Nephron (organoid): ENCODE data around the gene AEN.

Source experiments
- H3K27ac Mint-ChIP-seq, 3 experiments: 2 replicates each; pipeline ENCODE4 v1.8.0; 2020; ENCODE audit warnings: mixed read lengths in 3 of 3, mild to moderate bottlenecking in 2 of 3, moderate library complexity in 1 of 3
- H3K27me3 Mint-ChIP-seq: 2 replicates; pipeline ENCODE4 v1.8.0; 2021; ENCODE audit warnings: low read depth, mild to moderate bottlenecking, moderate library complexity, mixed read lengths
- H3K36me3 Mint-ChIP-seq: 2 replicates; pipeline ENCODE4 v1.8.0; 2020; ENCODE audit warnings: low read depth, mixed read lengths
- H3K4me1 Mint-ChIP-seq: 2 replicates; pipeline ENCODE4 v1.8.0; 2020; ENCODE audit warnings: mixed read lengths
- H3K4me3 Mint-ChIP-seq, 3 experiments: 2 replicates each; pipeline ENCODE4 v1.8.0; 2020; ENCODE audit warnings: mild to moderate bottlenecking in 3 of 3, mixed read lengths in 3 of 3, moderate library complexity in 2 of 3
- H3K9me3 Mint-ChIP-seq: 2 replicates; pipeline ENCODE4 v1.8.0; 2020; ENCODE audit warnings: mixed read lengths
- CTCF ChIP-seq, 3 experiments: fragments of 200-600 bp; sonication (generic); IDR thresholded peaks; one replicate each; pipeline ENCODE4 v1.5.0; 2021; ENCODE audit warnings: antibody characterized with exemption in 3 of 3; ENCODE audit not compliant: unreplicated experiment in 3 of 3

The AEN gene

GRCh38 chr15:88658972-88659931 is 38.1 kb downstream of the AEN start:
- Mint-ChIP-seq H3K4me1 (no peaks in the 10 kb centered on the region), H3K27me3 (peaks cover 34% of the 10 kb centered on the region), H3K27ac (no peak overlapping the region), H3K9me3 (peaks cover 6% of the 10 kb centered on the region), H3K4me3 (no peak overlapping the region), H3K36me3 (no peaks in the 10 kb centered on the region)
- no peak for TF ChIP-seq CTCF (IDR thresholded peaks at IDR 0.05; ENCODE audit: unreplicated experiment in 3 of 3)

- Mint-ChIP-seq H3K36me3 (no peaks in the 10 kb centered on the region), H3K4me1 (no peaks in the 10 kb centered on the region), H3K27me3 (peaks cover 22% of the 10 kb centered on the region), H3K27ac (no peak overlapping the region), H3K9me3 (peaks cover 6% of the 10 kb centered on the region), H3K4me3 (no peak overlapping the region)
- TF ChIP-seq CTCF (IDR thresholded peaks at IDR 0.05; ENCODE audit: unreplicated experiment in 3 of 3) = no peak
Observed at GRCh38 chr15:88661041-88661700, 40.0 kb downstream of the AEN start.

- no peaks in the 10 kb centered on the region for H3K4me1 Mint-ChIP-seq
- no peak for TF ChIP-seq CTCF (IDR thresholded peaks at IDR 0.05; ENCODE audit: unreplicated experiment in 3 of 3)
- no peaks in the 10 kb centered on the region for H3K36me3 Mint-ChIP-seq
- H3K4me3 Mint-ChIP-seq = no peak overlapping the region
- H3K27me3 Mint-ChIP-seq = peaks cover 22% of the 10 kb centered on the region
- H3K9me3 Mint-ChIP-seq = peaks cover 6% of the 10 kb centered on the region
- no peak overlapping the region for H3K27ac Mint-ChIP-seq
Observed at GRCh38 chr15:88661761-88662556, 40.8 kb downstream of the AEN start.

- Mint-ChIP-seq H3K4me3 (no peak overlapping the region), H3K36me3 (no peaks in the 10 kb centered on the region), H3K9me3 (peaks cover 6% of the 10 kb centered on the region), H3K27ac (no peak overlapping the region), H3K4me1 (no peaks in the 10 kb centered on the region), H3K27me3 (peaks cover 16% of the 10 kb centered on the region)
- TF ChIP-seq CTCF (IDR thresholded peaks at IDR 0.05; ENCODE audit: unreplicated experiment in 3 of 3) = no peak
Observed at GRCh38 chr15:88663141-88663621, 42.0 kb downstream of the AEN start.

- H3K4me1 Mint-ChIP-seq = no peaks in the 10 kb centered on the region
- no peak overlapping the region for H3K27ac Mint-ChIP-seq
- H3K4me3 Mint-ChIP-seq = no peak overlapping the region
- no peaks in the 10 kb centered on the region for H3K36me3 Mint-ChIP-seq
- peaks cover 12% of the 10 kb centered on the region for H3K9me3 Mint-ChIP-seq
- no peak for TF ChIP-seq CTCF (IDR thresholded peaks at IDR 0.05; ENCODE audit: unreplicated experiment in 3 of 3)
- peaks cover 11% of the 10 kb centered on the region for H3K27me3 Mint-ChIP-seq
Observed at GRCh38 chr15:88664151-88664778, 43.1 kb downstream of the AEN start.
